HepG2 (cell line): ENCODE measurements around the gene PFN4. TPM values are rescaled to one million over a fixed set of nuclear protein-coding genes. Genes with fewer than 3 reads are reported as not detected.

Source experiments
- BCL6 ChIP-seq: IDR thresholded peaks from 2 replicates; pipeline ENCODE4 v1.6.1; 2016; ENCODE audit warnings: missing genetic modification reagents, missing compliant biosample characterization
- CC2D1A ChIP-seq: sonication (generic); formaldehyde crosslinking; IDR thresholded peaks from 2 replicates; pipeline ENCODE4 v1.8.1; 2023; ENCODE audit warnings: mild to moderate bottlenecking, missing genetic modification reagents
- CENPT ChIP-seq: sonication (generic); formaldehyde crosslinking; IDR thresholded peaks from 2 replicates; pipeline ENCODE4 v1.8.0; 2022; ENCODE audit warnings: low read depth, mild to moderate bottlenecking, moderate library complexity, missing genetic modification reagents
- CHCHD3 ChIP-seq: sonication (generic); formaldehyde crosslinking; IDR thresholded peaks from 2 replicates; pipeline ENCODE4 v1.8.0; 2022; ENCODE audit warnings: mild to moderate bottlenecking, missing genetic modification reagents, moderate library complexity
- DBP ChIP-seq: sonication (generic); formaldehyde crosslinking; IDR thresholded peaks from 2 replicates; pipeline ENCODE4 v1.4.0; 2020; ENCODE audit warnings: missing genetic modification reagents; ENCODE audit errors: not compliant biosample characterization
- FOSL1 ChIP-seq: sonication (generic); formaldehyde crosslinking; IDR thresholded peaks from 2 replicates; pipeline ENCODE4 v1.9.0; 2021; ENCODE audit warnings: missing genetic modification reagents, borderline replicate concordance
- HNRNPH1 ChIP-seq: fragments of 200-400 bp; formaldehyde crosslinking; optimal IDR thresholded peaks from 2 replicates; pipeline ENCODE3; 2017; ENCODE audit warnings: mild to moderate bottlenecking, low read depth, low read length
- MAFG ChIP-seq: sonication (generic); formaldehyde crosslinking; IDR thresholded peaks from 2 replicates; pipeline ENCODE4 v1.5.1; 2020; ENCODE audit warnings: mild to moderate bottlenecking, missing genetic modification reagents
- MATR3 ChIP-seq: sonication (generic); formaldehyde crosslinking; IDR thresholded peaks from 2 replicates; pipeline ENCODE4 v1.4.0; 2020; ENCODE audit warnings: missing genetic modification reagents
- MXD3 ChIP-seq: IDR thresholded peaks from 2 replicates; pipeline ENCODE4 v1.6.1; 2016; ENCODE audit warnings: mild to moderate bottlenecking, missing biosample characterization, missing genetic modification reagents
- PBX3 ChIP-seq: sonication (generic); formaldehyde crosslinking; IDR thresholded peaks from 2 replicates; pipeline ENCODE4 v1.8.1; 2023; ENCODE audit warnings: missing genetic modification reagents, inconsistent platforms, borderline replicate concordance
- POLR2A ChIP-seq, 2 experiments: IDR thresholded peaks; 2 replicates each; pipeline ENCODE4 v1.6.1; 2011; ENCODE audit warnings: low read depth in 2 of 2, low read length in 2 of 2, mild to moderate bottlenecking in 1 of 2, moderate library complexity in 1 of 2; ENCODE audit not compliant: insufficient read depth in 1 of 2
- REST ChIP-seq, 2 experiments: IDR thresholded peaks; 2 replicates each; pipeline ENCODE4 v1.6.1; 2011 to 2012; ENCODE audit warnings: low read length in 2 of 2, borderline replicate concordance in 1 of 2, low read depth in 1 of 2, mild to moderate bottlenecking in 1 of 2, moderate library complexity in 1 of 2
- STAT5B ChIP-seq: sonication (generic); formaldehyde crosslinking; IDR thresholded peaks from 2 replicates; pipeline ENCODE4 v1.4.0; 2020; ENCODE audit warnings: missing genetic modification reagents
- THYN1 ChIP-seq: sonication (generic); formaldehyde crosslinking; IDR thresholded peaks from 2 replicates; pipeline ENCODE4 v1.8.1; 2023; ENCODE audit warnings: low read depth, mild to moderate bottlenecking, moderate library complexity, missing genetic modification reagents, borderline replicate concordance
- YY1 ChIP-seq: IDR thresholded peaks from 2 replicates; pipeline ENCODE4 v1.6.1; 2011; ENCODE audit warnings: low read length, low read depth, moderate library complexity, mild to moderate bottlenecking; ENCODE audit not compliant: insufficient read depth, insufficient replicate concordance
- ZFAT ChIP-seq: sonication (generic); formaldehyde crosslinking; conservative IDR thresholded peaks from 2 replicates; pipeline ENCODE4 v1.8.1; 2023; ENCODE audit warnings: missing genetic modification reagents, inconsistent platforms
- ZNF121 ChIP-seq: sonication (generic); formaldehyde crosslinking; IDR thresholded peaks from 2 replicates; pipeline ENCODE4 v1.5.0; 2020; ENCODE audit warnings: mild to moderate bottlenecking, missing genetic modification reagents
- ZNF292 ChIP-seq: sonication (generic); formaldehyde crosslinking; IDR thresholded peaks from 2 replicates; pipeline ENCODE4 v1.8.1; 2022; ENCODE audit warnings: mild to moderate bottlenecking, low read depth, missing genetic modification reagents, borderline replicate concordance
- ZNF746 ChIP-seq: sonication (generic); formaldehyde crosslinking; IDR thresholded peaks from 2 replicates; pipeline ENCODE4 v1.8.0; 2022; ENCODE audit warnings: mild to moderate bottlenecking, missing genetic modification reagents
- ZNF878 ChIP-seq: sonication (generic); formaldehyde crosslinking; IDR thresholded peaks from 2 replicates; pipeline ENCODE4 v1.8.1; 2023; ENCODE audit warnings: mild to moderate bottlenecking, missing genetic modification reagents, moderate library complexity
- polyA plus RNA-seq, 8 experiments: library from polyadenylated mRNA; depleted of rRNA in 3 of 8; stranded (reverse) in 7 of 8; unstranded in 1 of 8; fragments of >200 nt; fragmentation: Illumina TruSeq in 4 of 8; extraction: Trizol in 4 of 8; gene quantifications; 2 replicates each; pipeline versions ENCODE4 v1.2.1 to v1.2.3, GENCODE V29; 2011 to 2016; ENCODE audit warnings: low read depth in 4 of 8, missing spikeins in 1 of 8, mixed read lengths in 1 of 8; ENCODE audit not compliant: insufficient read depth in 1 of 8
- total RNA-seq, 5 experiments: library from RNA; depleted of rRNA; stranded (reverse); fragments of >200 nt; fragmentation: Illumina TruSeq; extraction: Trizol; gene quantifications; 2 replicates each; pipeline ENCODE4 v1.2.3, GENCODE V29; 2016; ENCODE audit warnings: low read depth in 1 of 5

PFN4 gene
- total and polyA plus RNA-seq, 2 of the 13 experiments (the other 11 are each of a cell fraction or from before 2014, with no cell fraction given), result 0.12 to 0.20 TPM

GRCh38 chr2:24075915-24076848 is 47.0 kb downstream of the PFN4 start, which contains the start of gene SF3B6 (continued):
- peak; percentile 74; the same call in 1 of the 2 replicates for TF ChIP-seq CENPT (CRISPR knock-in tag)
- TF ChIP-seq MXD3 (CRISPR knock-in tag), result peak; percentile 90; the same call in 1 of the 2 replicates
- TF ChIP-seq MAFG (CRISPR knock-in tag), result no peak
- no peak for TF ChIP-seq ZFAT (CRISPR knock-in tag)
- TF ChIP-seq THYN1 (CRISPR knock-in tag), result peak; percentile 45; the same call in 1 of the 2 replicates
- TF ChIP-seq HNRNPH1, result no peak
- TF ChIP-seq PBX3 (CRISPR knock-in tag), result no peak
- TF ChIP-seq ZNF121 (CRISPR knock-in tag), result peak; percentile 66
- peak; percentile 68; the same call in 1 of the 2 replicates for TF ChIP-seq CC2D1A (CRISPR knock-in tag)
- peak in 1 of 2 experiments; percentile 81; a peak in 2 of 4 replicates for TF ChIP-seq REST (IDR thresholded peaks at IDR 0.05; ENCODE audit: borderline replicate concordance in 1 of 2, low read depth in 1 of 2, low read length in 2 of 2)
- TF ChIP-seq MATR3 (CRISPR knock-in tag), result no peak
- peak; percentile 58; the same call in 1 of the 2 replicates for TF ChIP-seq ZNF292 (CRISPR knock-in tag)
- no peak for TF ChIP-seq DBP (CRISPR knock-in tag)
- peak; percentile 81; the same call in 1 of the 2 replicates for TF ChIP-seq BCL6 (CRISPR knock-in tag)
- peak; percentile 80 to 91 for TF ChIP-seq POLR2A (IDR thresholded peaks at IDR 0.05; ENCODE audit: insufficient read depth in 1 of 2, low read depth in 2 of 2, low read length in 2 of 2)
- no peak for TF ChIP-seq ZNF878
- TF ChIP-seq ZNF746 (CRISPR knock-in tag), result no peak
- TF ChIP-seq FOSL1 (CRISPR knock-in tag), result no peak; the same call in 1 of the 2 replicates
- no peak for TF ChIP-seq CHCHD3 (CRISPR knock-in tag)
- peak; percentile 97 for TF ChIP-seq STAT5B (CRISPR knock-in tag)
- TF ChIP-seq YY1, result peak; percentile 88
